GM12878 (cell line): ENCODE results near the gene ARHGEF3.

ENCODE experiments used
- NFYA ChIP-seq: IDR thresholded peaks from 2 replicates; pipeline ENCODE4 v1.6.1; 2011; ENCODE audit warnings: low read depth, mild to moderate bottlenecking, low read length, improper control_type of control experiment, borderline replicate concordance
- POLR2A ChIP-seq: IDR thresholded peaks from 2 replicates; pipeline ENCODE4 v1.6.1; 2011; ENCODE audit warnings: low read depth, mild to moderate bottlenecking, low read length
- RELA ChIP-seq: fragments of 450-650 bp; IDR thresholded peaks from 2 replicates; pipeline ENCODE4 v1.8.0; 2014; ENCODE audit warnings: borderline replicate concordance; ENCODE audit not compliant: partially characterized antibody
- TF ChIP-seq, protein P1 (sequence below), 3 experiments: IDR thresholded peaks in 2 of 3; conservative IDR thresholded peaks in 1 of 3; 2 replicates each; pipeline ENCODE4 v1.5.1; 2011; ENCODE audit warnings: low read depth in 3 of 3, low read length in 3 of 3, mild to moderate bottlenecking in 3 of 3, control low read depth in 2 of 3, moderate library complexity in 2 of 3, inconsistent platforms in 1 of 3, mixed read lengths in 1 of 3; ENCODE audit not compliant: control insufficient read depth in 2 of 3, insufficient read depth in 1 of 3; ENCODE audit errors: extremely low read depth in 1 of 3

DNA sequence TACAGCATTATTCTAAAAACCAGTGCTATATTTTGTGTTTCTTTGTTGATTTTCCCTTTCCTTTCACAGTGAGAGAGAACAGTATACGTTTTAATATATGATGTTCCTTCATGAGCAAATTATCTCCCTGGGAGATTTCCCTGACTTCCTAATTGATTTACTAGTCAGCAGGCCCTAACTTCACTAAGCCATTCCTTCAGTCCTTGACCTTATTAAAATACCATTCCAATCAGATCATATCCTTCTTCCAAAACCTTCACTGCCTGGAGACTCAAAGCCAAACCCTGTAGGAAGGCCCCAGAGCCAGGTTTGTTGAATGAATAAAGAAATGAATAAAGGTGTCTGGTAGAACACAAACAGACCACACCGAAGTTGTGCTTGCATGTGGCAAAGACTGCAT, 43.8 kb upstream of the ARHGEF3 start:
- TF ChIP-seq POLR2A, result no peak
- TF ChIP-seq, protein P1, sequence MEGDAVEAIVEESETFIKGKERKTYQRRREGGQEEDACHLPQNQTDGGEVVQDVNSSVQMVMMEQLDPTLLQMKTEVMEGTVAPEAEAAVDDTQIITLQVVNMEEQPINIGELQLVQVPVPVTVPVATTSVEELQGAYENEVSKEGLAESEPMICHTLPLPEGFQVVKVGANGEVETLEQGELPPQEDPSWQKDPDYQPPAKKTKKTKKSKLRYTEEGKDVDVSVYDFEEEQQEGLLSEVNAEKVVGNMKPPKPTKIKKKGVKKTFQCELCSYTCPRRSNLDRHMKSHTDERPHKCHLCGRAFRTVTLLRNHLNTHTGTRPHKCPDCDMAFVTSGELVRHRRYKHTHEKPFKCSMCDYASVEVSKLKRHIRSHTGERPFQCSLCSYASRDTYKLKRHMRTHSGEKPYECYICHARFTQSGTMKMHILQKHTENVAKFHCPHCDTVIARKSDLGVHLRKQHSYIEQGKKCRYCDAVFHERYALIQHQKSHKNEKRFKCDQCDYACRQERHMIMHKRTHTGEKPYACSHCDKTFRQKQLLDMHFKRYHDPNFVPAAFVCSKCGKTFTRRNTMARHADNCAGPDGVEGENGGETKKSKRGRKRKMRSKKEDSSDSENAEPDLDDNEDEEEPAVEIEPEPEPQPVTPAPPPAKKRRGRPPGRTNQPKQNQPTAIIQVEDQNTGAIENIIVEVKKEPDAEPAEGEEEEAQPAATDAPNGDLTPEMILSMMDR (IDR thresholded peaks at IDR 0.05 in 2 of 3, conservative IDR thresholded peaks at IDR 0.05 in 1 of 3; ENCODE audit: control insufficient read depth in 2 of 3, extremely low read depth in 1 of 3, insufficient read depth in 1 of 3, low read depth in 3 of 3, low read length in 3 of 3), result no peak
- TF ChIP-seq NFYA, result no peak
- no peak for TF ChIP-seq RELA
